ENCODE measurements around the gene LRRC2.
"Not testable (repeated sequence)": the region's sequence is repeated elsewhere in the genome, so short reads cannot be mapped to it uniquely, and the experiment has no call there.

LRRC2 gene

GRCh38 chr3:46558184-46559043, 7.7 kb downstream of the LRRC2 start:
- DNase-seq (ENCODE audit: low read depth in 2 of 2, low spot score in 1 of 2), result peak; percentile 19 to 50

- DNase-seq (ENCODE audit: low read depth in 2 of 2, low spot score in 1 of 2), result no peak
Measured at GRCh38 chr3:46557814-46558183, 8.3 kb downstream of the LRRC2 start.

- no peak for DNase-seq (ENCODE audit: low read depth in 2 of 2, low spot score in 1 of 2)
Measured at GRCh38 chr3:46553154-46553553, 12.9 kb downstream of the LRRC2 start.

GRCh38 chr3:46552538-46552937, 13.6 kb downstream of the LRRC2 start:
- DNase-seq (ENCODE audit: low read depth in 2 of 2, low spot score in 1 of 2), result no peak

- DNase-seq (ENCODE audit: low read depth in 2 of 2, low spot score in 1 of 2), result no peak
Measured at GRCh38 chr3:46551615-46552014, 14.5 kb downstream of the LRRC2 start.

- no peak for DNase-seq (ENCODE audit: low read depth in 2 of 2, low spot score in 1 of 2)
Measured at GRCh38 chr3:46549989-46550388, 16.1 kb downstream of the LRRC2 start.

GRCh38 chr3:46549408-46549904, 16.6 kb downstream of the LRRC2 start:
- no peak for DNase-seq (ENCODE audit: low read depth in 2 of 2, low spot score in 1 of 2)

- DNase-seq (ENCODE audit: low read depth in 2 of 2, low spot score in 1 of 2), result not testable (repeated sequence)
Measured at GRCh38 chr3:46548611-46549010, 17.5 kb downstream of the LRRC2 start.

GRCh38 chr3:46546896-46547440, 19.1 kb downstream of the LRRC2 start:
- DNase-seq (ENCODE audit: low read depth in 2 of 2, low spot score in 1 of 2), result no peak

- no peak for DNase-seq (ENCODE audit: low read depth in 2 of 2, low spot score in 1 of 2)
Measured at GRCh38 chr3:46545818-46546630, 20.1 kb downstream of the LRRC2 start.

GRCh38 chr3:46544771-46545503, 21.2 kb downstream of the LRRC2 start:
- DNase-seq (ENCODE audit: low read depth in 2 of 2, low spot score in 1 of 2), result no peak

- no peak for DNase-seq (ENCODE audit: low read depth in 2 of 2, low spot score in 1 of 2)
Measured at GRCh38 chr3:46542801-46543201, 23.3 kb downstream of the LRRC2 start.

- no peak for DNase-seq (ENCODE audit: low read depth in 2 of 2, low spot score in 1 of 2)
Measured at GRCh38 chr3:46542344-46542743, 23.8 kb downstream of the LRRC2 start.

GRCh38 chr3:46541835-46542234, 24.3 kb downstream of the LRRC2 start:
- DNase-seq (ENCODE audit: low read depth in 2 of 2, low spot score in 1 of 2), result no peak

- no peak for DNase-seq (ENCODE audit: low read depth in 2 of 2, low spot score in 1 of 2)
Measured at GRCh38 chr3:46540550-46540949, 25.6 kb downstream of the LRRC2 start.

GRCh38 chr3:46539443-46540005, 26.6 kb downstream of the LRRC2 start:
- DNase-seq (ENCODE audit: low read depth in 2 of 2, low spot score in 1 of 2), result no peak

- peak; percentile 47 to 72 for DNase-seq (ENCODE audit: low read depth in 2 of 2, low spot score in 1 of 2)
Measured at GRCh38 chr3:46538803-46539442, 27.2 kb downstream of the LRRC2 start.

GRCh38 chr3:46538425-46538802, 27.7 kb downstream of the LRRC2 start:
- not testable (repeated sequence) for DNase-seq (ENCODE audit: low read depth in 2 of 2, low spot score in 1 of 2)

- DNase-seq (ENCODE audit: low read depth in 2 of 2, low spot score in 1 of 2), result no peak
Measured at GRCh38 chr3:46537779-46538178, 28.3 kb downstream of the LRRC2 start.

GRCh38 chr3:46537316-46537715, 28.8 kb downstream of the LRRC2 start:
- DNase-seq (ENCODE audit: low read depth in 2 of 2, low spot score in 1 of 2), result no peak

Measured in stimulated activated CD8-positive, alpha-beta memory T cell treated with anti-CD3 and anti-CD28 coated beads, Interleukin-4, amount 100 ng/mL, for 4 hours (primary cell).